Activated T-helper 1 cell treated with Interleukin-2 at 50 U/mL for 16 hours (primary cell): Measurements from ENCODE around the gene MUS81.
"Not testable (repeated sequence)": the region's sequence is repeated elsewhere in the genome, so short reads cannot be mapped to it uniquely, and the experiment has no call there.

Experiments
- DNase-seq: peaks from one replicate; pipeline ENCODE4 v3.0.0-alpha.2; 2020; ENCODE audit warnings: low read depth

The MUS81 gene, protein sequence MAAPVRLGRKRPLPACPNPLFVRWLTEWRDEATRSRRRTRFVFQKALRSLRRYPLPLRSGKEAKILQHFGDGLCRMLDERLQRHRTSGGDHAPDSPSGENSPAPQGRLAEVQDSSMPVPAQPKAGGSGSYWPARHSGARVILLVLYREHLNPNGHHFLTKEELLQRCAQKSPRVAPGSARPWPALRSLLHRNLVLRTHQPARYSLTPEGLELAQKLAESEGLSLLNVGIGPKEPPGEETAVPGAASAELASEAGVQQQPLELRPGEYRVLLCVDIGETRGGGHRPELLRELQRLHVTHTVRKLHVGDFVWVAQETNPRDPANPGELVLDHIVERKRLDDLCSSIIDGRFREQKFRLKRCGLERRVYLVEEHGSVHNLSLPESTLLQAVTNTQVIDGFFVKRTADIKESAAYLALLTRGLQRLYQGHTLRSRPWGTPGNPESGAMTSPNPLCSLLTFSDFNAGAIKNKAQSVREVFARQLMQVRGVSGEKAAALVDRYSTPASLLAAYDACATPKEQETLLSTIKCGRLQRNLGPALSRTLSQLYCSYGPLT

DNA sequence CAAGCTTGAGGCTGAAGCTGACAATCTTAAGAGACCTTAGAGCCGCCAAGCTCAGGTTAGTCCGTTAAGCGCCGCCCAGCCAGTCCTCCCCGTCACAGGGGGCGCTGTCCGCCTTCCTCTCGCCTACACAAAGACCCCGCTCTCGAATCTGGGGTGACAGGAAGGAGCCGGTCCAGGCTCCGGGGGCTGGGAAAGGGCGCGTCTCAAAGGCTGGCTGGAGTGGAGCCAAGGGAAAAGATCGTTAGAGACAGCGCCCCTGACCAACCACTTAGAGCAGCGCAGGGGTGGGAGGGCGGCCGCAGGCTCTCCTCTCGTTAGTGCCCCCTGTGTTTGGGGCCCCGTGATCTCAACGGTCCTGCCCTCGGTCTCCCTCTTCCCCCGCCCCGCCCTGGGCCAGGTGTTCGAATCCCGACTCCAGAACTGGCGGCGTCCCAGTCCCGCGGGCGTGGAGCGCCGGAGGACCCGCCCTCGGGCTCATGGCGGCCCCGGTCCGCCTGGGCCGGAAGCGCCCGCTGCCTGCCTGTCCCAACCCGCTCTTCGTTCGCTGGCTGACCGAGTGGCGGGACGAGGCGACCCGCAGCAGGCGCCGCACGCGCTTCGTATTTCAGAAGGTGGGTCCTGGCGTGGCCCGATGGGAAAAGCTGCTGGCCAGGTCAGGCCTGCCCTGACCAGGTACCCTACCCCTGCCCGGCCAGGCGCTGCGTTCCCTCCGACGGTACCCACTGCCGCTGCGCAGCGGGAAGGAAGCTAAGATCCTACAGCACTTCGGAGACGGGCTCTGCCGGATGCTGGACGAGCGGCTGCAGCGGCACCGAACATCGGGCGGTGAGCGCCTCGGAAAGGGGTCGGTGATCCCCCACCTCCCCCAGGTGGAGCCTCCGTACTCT, at the start of gene MUS81:
Gene MUS81, plus strand, starts transcription at position 156 of the 887 bp plus-strand sequence. Its CDS starts 321 bp downstream, at position 477.
- peak; percentile 93 for DNase-seq

DNA sequence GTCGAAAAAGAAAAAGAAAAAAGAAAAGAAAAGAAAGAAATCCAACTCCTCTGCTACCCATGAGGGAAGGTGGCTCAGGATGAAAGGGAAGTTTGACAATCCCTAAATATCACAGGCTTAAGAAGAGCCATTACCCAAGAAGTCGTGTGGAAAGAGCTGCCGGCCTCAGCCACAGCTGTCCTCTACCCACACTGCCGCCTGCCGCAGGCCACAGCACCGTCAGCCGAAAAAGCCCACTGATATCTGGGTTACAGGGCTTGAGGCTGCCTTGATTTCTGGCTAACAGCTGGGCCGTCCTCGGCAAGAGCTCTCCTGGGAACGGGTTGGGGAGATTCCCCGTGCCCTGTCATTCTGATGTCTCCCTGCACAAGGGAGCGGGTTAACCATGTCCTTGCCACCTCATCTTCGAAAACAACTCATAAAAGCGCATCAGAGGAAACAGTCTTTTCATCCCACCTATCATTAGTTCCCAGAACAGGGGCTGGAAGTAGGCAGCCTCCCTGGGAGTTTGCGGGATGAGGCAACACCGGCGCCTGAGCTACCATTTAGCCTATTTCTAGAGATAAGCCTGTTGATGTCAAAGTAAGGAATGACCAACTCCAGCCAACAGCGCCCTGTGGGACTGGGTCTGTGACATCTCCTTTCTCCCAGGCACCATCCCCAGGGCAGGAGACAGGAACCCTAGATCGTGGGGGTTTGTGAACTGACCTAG, 48.3 kb upstream of the MUS81 start:
- no peak for DNase-seq

DNA sequence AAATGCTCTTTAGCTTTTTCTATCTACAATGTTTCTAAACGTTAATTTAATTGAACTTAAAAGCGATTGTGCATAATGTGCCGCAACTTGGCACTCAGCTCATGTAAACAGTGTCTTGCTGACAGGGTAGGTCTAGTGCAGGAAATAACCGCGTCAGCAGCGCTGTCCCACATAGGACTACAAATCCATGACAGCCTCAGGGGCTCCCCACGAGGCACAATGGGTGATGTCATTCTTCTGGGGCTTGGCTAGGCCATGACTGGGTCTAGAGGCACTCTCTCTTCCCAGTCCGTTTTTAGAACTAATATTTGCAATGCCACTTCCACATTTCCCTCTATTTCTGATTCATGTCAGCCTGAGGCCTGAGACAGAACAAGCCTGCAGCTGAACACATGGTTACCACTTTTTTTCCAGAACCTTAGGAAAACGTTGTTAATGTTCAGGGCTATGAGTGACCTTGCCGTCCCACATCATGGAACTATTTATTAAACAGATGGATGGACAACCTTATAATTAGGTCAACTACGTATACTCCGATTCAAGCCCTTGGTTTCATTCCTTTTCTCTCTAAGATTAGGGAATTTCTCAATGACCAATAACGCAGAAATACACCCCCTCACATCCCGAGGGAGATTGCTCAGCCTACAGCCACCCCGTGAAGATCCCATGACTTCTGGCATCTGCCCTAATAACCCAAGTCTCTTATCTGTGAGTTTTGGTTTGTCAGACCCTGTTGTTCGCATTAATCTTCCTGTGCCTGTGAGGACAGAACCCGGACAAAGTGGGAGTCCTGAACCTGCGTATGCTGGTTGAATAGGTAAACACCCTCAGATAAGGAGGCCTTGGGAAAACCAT, 45.9 kb upstream of the MUS81 start:
- no peak for DNase-seq

DNA sequence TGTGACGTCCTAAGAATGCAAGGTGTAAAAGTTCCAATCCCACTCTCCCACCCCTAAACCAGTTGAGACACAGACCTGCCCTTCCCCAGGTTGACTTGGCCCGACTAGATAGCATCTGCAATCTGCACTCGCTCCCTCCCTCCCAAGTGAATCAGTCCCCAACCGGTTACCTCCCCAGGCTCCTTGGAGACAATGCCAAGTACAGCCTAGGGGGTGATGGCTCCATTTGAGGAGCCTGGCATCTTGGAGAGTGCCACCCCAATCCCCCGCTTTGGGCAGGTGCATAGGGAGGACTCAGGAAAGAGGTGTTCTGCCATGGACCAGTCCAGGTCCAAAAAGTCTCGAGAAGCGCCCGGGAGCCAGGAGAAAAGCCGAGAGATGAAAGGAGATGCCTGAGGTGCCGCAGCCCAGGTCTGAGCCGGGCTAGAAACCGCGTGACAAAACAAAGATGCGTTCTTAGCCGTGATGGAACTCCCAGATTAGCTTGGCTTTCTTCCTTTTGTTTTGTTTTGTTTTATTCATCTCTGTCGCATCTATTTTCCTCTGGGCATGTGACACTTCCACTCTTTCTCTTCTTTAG, 45.2 kb upstream of the MUS81 start:
- DNase-seq, result no peak

DNA sequence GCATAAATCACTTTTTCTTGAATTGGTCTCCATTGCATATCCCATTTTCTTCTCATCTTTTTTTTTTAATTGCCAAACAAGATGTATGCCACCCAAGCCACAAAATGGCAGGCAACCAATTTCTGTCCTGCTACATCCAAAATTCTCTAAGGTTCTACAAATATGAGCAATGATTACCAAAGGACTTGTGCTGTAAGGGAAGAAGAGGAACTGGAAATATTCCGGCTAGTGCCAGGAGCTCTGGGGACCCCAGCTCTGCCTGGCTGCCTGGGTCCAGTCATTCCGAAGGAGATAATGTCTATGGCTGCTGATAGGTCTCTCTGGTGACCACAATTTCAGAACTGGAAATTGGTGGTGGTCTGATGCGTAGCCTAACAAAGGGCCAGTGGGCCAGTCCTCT, 43.5 kb upstream of the MUS81 start:
- DNase-seq, result no peak

DNA sequence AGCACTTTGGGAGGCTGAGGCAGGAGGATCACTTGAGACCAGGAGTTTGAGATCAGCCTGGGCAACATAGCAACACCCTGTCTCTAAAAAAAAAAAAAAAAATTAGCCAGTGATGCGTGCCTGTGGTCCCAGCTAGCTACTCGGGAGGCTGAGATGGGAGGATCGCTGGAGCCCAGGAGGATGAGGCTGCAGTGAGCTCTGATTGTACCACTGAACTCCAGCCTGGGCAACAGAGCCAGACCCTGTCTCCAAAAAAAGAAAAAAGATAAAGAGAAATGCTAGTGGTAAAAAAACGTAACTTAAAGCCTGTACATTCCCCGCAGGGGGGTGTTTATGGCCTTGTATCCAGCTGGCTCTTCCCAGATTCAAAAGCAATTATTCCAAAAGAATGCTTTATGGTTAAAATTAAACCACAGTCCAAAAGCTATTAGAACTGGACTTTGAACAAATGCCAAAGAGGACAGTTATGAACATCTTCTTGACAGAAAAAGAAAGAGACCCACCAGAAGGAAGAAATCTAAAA, 42.9 kb upstream of the MUS81 start:
- no peak for DNase-seq

DNA sequence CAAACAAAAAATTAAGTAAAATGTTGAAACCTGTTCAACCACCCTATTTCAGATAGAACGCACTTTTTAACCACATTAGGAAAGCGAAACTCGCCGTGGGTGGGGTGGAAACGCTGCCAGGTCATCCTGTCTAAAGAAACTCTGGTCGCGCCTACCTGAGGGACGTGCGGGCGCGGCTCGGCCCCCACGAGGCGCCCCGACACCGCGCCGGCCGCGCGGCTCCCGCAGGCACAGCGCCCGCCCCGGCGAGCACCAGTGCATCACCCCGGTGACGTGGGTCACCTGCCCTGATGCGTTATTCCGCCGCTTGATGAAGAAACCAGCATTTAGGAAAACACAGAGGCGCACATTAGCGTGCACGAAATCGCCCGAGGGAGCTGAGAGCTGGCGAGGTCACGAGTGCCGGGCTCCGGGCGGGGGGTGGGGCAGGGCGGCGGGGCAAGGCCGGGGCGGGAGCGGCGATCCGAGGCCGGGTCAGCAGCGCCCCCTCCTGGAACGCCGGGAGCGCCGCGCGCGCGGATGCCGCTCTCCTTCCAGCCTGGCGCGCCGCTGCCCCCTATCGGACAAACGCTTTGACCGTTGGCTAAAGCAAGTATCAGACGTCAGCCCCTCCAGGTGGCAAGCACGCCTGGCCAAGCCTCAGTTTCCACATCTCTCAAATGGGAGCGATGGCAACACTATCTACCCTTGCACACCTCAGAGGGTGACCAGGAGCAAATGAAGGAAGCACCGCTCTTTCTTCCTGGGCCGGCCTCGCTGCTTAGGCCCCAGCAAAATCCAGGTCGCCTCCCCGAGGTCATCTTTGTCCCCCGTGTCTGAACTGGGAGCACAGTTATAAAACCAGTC, 42.2 kb upstream of the MUS81 start:
- DNase-seq, result peak; percentile 91

DNA sequence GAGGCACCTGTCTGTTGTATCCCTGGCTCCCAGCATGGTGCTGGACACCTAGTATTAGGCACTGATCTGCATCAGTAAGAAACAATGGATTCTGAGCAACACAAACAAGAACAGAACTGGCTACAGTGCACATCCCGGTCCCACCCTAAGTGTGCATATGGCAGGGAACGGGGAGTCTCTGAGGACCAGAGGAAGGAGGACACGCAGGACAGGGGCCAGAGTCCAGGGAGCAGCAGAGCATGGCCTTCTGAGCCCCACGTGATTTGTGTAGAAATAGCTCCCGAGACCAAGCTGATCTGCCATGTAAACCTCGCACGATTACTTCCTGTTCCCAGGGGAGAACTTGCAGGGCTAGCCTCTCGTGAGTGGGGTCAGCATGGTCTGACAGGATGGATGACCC, 39.1 kb upstream of the MUS81 start:
- no peak for DNase-seq

DNA sequence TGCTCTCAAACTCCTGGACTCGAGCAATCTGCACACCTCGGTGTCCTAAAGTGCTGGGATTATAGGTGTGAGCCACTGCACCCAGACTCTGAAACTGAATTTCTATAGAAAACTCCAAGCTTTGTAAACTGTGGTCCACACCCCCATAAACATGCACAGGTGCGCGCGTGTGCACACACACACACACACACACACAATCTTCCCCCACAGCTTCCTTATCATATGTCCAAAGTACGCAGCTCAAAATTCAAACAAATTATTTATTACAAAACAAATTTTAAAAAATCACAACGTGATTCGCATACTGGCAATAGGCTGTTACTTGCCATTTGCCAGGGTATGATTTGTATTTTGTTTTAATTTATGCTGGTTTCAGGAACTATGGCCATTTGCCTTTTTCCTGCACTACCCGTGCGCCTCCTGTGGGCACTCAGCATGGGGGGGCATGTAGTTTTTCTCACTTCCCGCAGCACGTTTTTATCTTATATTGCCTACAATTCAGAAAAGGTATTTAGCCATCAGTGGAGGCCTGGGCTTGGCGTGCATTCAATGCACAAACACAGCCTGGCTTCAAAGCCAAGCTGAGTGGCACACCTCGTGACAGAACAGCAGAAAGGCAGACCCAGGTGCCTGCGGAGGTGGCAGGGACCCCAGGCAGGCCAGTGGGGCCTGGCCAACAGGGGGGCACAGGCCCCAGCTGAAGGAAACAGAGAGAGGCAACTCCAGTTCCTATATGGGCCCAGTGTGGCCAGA, 37.3 kb upstream of the MUS81 start:
- no peak for DNase-seq

DNA sequence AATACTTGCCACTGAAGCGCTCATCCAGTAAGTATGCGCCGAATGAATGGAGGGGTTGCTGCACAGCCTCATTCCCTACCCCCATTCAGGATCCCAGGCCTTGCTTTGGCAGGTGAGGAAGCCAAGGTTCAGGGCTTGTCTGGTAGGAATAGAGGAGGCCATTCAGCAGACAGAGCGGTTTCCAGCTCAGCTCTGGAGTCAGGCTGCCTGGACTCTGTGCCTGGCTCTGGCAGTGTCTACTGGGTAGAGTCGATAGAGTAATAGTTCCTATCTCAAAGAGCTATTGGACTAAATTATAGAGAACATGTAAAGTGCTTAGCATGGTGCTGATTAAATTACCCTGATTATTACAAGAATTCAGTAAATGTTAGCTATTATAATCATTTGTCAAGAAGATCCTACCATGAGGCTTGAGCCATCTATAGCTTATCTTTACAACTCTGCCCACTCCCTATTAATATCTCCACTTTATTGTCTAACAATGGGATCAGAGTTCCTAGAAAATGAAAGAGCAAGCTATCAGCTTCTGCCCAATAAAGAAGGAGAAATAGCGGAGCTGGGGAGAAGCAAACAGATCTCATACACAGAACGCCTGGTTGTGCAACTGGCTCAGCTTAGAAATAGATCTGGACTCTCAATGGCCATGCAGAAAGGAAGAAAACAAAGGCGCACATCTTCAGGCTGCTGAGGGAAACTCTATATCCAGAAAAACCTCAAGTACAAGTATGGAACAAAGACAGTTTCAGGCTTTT, 33.1 kb upstream of the MUS81 start:
- DNase-seq, result no peak

DNA sequence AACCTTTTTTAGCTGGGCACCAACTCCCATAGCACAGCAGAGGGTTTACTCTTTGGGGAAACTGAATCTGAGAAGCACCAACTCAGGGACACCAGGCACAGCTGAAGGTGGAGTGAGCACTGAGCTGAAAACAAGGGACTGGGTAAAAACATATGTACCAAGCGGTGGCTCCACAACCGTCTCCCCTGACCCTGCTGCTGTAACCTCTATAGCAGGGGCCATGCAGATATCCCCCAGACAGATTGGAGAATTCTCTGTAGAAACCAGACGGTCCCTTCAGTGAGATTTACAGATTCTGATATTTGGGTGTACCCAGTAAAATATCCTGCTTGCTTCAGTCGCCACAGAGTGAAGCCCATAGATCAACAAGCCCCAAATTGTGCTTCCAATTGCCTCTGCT, 30.8 kb upstream of the MUS81 start:
- DNase-seq, result no peak

DNA sequence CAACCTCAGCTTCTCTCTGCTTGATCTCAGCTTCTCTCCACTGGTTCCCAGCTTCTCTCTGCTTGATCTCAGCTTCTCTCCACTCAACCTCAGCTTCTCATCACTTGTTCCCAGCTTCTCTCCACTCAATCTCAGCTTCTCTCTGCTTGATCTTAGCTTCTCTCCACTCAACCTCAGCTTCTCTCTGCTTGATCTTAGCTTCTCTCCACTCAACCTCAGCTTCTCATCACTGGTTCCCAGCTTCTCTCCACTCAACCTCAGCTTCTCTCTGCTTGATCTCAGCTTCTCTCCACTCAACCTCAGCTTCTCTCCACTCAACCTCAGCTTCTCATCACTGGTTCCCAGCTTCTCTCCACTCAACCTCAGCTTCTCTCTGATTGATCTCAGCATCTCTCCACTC, 28.0 kb upstream of the MUS81 start:
- not testable (repeated sequence) for DNase-seq

DNA sequence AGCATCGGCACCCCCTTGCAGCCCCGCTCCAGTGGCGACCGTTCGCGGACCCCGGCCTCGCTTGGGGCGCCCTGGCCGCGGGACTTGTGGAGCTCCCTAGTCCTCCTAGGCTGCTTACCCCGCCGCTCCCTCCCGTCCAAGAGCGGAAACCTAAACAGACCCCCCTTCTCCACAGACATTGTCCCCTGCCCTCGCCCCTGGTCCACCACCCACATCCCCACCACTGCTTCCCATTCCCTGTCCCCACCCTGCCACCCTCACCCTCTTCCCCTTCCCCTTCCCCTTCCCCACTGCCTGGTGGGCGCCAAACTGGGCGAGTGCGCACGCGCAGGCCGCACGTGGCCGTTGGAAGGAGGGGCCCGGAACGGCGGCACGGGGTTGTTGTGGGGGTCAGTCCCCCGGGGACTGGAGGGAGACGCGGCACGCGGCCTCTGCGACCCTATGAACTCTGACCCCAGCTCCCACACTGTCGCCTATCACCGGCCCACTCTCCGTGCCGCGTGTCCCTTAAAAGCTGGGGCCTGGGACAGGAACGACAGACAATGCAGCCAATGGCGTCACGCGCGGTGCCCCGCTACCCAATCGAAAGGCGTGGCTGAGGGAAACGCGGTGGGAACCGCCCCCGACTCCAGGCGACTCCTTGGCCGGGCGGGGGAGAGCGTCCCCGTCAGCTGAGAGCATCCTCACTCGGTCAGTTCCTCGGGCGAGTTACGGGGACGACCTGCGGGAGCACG, 26.8 kb upstream of the MUS81 start, which contains the start of gene SNX32:
Gene SNX32, plus strand, starts transcription at position 667 of the 734 bp plus-strand sequence. CDS start 103 bp downstream, outside the sequence.
- peak; percentile 87 for DNase-seq

DNA sequence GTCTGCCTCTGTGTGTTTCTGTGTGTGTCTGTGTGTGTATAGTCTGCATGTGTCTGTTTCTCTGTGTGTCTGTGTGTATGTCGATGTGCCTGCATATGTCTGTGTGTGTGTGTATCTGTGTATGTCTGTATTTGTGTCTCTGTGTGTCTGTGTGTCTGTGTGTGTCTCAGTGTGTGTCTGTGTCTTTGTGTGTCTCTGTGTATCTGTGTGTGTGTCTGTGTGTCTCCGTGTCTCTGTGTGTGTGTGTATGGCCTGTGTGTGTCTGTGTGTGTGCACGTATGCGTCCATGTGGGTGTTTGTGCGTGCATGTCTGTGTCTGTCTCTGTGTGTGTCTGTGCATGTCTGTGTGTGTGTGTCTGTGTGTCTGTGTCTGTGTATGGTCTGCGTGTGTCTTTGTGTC, 26.0 kb upstream of the MUS81 start:
- DNase-seq, result no peak

DNA sequence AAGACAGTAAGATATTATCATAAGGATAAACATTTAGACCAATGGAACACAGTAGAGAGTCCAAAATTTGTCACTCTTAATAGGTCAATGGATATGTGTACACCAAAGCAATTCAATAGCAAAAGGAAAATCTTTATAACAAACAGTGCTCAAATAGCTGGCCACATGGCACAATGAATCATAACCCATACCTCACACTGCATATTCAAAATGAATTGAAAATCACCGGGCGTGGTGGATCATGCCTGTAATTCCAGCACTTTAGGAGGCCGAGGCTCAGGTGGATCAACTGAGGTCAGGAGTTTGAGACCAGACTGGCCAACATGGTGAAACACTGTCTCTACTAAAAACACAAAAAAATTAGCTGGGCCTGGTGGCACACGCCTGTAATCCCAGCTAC, 18.1 kb upstream of the MUS81 start:
- DNase-seq, result no peak

DNA sequence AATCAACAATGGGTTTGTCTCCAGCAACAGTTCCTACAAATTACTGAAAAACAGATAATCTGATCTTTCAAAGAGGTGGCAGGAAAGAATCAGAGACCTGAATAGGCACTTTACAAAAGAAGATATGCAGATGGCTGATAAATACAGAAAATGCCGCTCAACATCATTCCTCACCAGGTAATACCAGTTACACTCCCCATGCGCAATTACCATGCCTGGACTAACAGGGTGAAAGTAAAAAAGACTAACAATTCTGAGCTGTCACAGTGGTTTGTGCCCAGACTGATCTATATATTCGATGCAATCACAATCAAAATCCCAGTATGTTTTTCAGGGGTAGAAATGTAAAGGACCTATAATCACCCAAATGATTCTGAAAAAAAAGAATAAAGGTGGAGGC, 16.4 kb upstream of the MUS81 start:
- DNase-seq, result no peak

DNA sequence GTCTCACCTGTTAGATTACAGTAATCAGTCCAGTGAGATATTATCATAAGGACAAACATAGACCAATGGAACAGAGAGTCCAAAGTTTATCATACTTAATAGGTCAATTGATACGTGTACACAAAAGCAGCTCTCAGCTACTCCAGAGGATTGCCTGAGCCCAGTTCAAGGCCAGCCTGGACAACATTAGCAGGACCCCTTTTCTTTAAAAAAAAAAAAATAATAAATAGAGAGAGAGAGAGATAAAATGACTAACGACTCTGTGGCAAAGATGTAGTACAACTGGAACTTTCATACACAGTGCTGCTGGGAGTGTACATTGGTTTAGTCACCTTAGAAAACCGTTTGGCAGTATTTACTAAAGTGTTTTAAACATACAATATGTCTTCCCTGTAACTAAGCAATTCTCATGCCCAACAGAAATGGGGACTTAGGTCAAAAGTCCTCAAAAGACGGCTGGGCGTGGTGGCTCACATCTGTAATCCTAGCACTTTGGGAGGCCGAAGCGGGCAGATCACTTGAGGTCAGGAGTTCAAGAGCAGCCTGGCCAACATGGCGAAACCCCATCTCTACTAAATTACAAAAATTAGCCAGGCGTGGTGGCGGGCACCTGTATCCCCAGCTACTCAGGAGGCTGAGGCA, 15.9 kb upstream of the MUS81 start:
- DNase-seq, result no peak
